ENCODE measurements around the gene GMEB1. TPM values are rescaled to one million over a fixed set of nuclear protein-coding genes. Genes with fewer than 3 reads are reported as not detected.
A peak's percentile ranks its signal among the peaks of the same experiment; 100 is the strongest.
"Not testable (repeated sequence)": the region's sequence is repeated elsewhere in the genome, so short reads cannot be mapped to it uniquely, and the experiment has no call there.

The GMEB1 gene
- total and polyA plus RNA-seq, 4 donors: 4.3 to 11.6 (median 8.6) TPM

GRCh38 chr1:28740118-28740517, 71.5 kb downstream of the GMEB1 start:
- Histone ChIP-seq H3K36me3 (ENCODE audit: control insufficient read depth in 4 of 4, insufficient read depth in 4 of 4, low read length in 4 of 4) (peaks cover 18 to 52% (median 30%) of the 10 kb centered on the region in 4 donors), H3K27me3 (ENCODE audit: control insufficient read depth in 3 of 3, insufficient read depth in 3 of 3, low read length in 2 of 3) (no peaks in the 10 kb centered on the region), H3K27ac (ENCODE audit: low read depth in 1 of 2, low read length in 1 of 2) (no peak overlapping the region), H3K4me3 (no peak overlapping the region), H3K9ac (ENCODE audit: insufficient read depth in 1 of 2, low read length in 2 of 2) (no peak overlapping the region), H3K4me1 (ENCODE audit: control insufficient read depth in 5 of 5, insufficient read depth in 5 of 5, low read length in 5 of 5) (peaks cover 3 to 29% (median 11%) of the 10 kb centered on the region in 5 donors), H3K9me3 (ENCODE audit: control insufficient read depth in 4 of 4, insufficient read depth in 3 of 4, low read length in 3 of 4) (no peaks in the 10 kb centered on the region)
- ATAC-seq (ENCODE audit: insufficient read depth, low FRiP score) (no peak), DNase-seq (peak in 2 of 3 donors; percentile 20 to 33)
- no peak for TF ChIP-seq CTCF (IDR thresholded peaks at IDR 0.05; ENCODE audit: control extremely low read depth, extremely low read depth)

GRCh38 chr1:28744184-28744583, 75.6 kb downstream of the GMEB1 start:
- peaks cover 18 to 53% (median 31%) of the 10 kb centered on the region in 4 donors for H3K36me3 ChIP-seq (ENCODE audit: control insufficient read depth in 4 of 4, insufficient read depth in 4 of 4, low read length in 4 of 4)
- 47 to 56% methylated on average over 4 of the region's 4 CpGs for WGBS, 2 donors

GRCh38 chr1:28745653-28746173, 77.1 kb downstream of the GMEB1 start:
- H3K27me3 ChIP-seq (ENCODE audit: control insufficient read depth in 3 of 3, insufficient read depth in 3 of 3, low read length in 2 of 3): no peaks in the 10 kb centered on the region
- no peak overlapping the region for H3K4me3 ChIP-seq
- H3K27ac ChIP-seq (ENCODE audit: low read depth in 1 of 2, low read length in 1 of 2): no peak overlapping the region
- WGBS, 2 donors: 96 to 98% methylated on average over 6 of the region's 6 CpGs
- no peaks in the 10 kb centered on the region for H3K9me3 ChIP-seq (ENCODE audit: control insufficient read depth in 4 of 4, insufficient read depth in 3 of 4, low read length in 3 of 4)
- H3K9ac ChIP-seq (ENCODE audit: insufficient read depth in 1 of 2, low read length in 2 of 2): no peak overlapping the region
- TF ChIP-seq CTCF (IDR thresholded peaks at IDR 0.05; ENCODE audit: control extremely low read depth, extremely low read depth): no peak
- no peak for DNase-seq
- H3K4me1 ChIP-seq (ENCODE audit: control insufficient read depth in 5 of 5, insufficient read depth in 5 of 5, low read length in 5 of 5): peaks cover 2 to 17% (median 10%) of the 10 kb centered on the region in 5 donors
- no peak for ATAC-seq (ENCODE audit: insufficient read depth, low FRiP score)
- peaks cover 17 to 42% (median 29%) of the 10 kb centered on the region in 4 donors for H3K36me3 ChIP-seq (ENCODE audit: control insufficient read depth in 4 of 4, insufficient read depth in 4 of 4, low read length in 4 of 4)

More at GRCh38 chr1:28744184-28744583, 75.6 kb downstream of the GMEB1 start:
- Histone ChIP-seq H3K9me3 (ENCODE audit: control insufficient read depth in 4 of 4, insufficient read depth in 3 of 4, low read length in 3 of 4) (no peaks in the 10 kb centered on the region), H3K27me3 (ENCODE audit: control insufficient read depth in 3 of 3, insufficient read depth in 3 of 3, low read length in 2 of 3) (no peaks in the 10 kb centered on the region), H3K9ac (ENCODE audit: insufficient read depth in 1 of 2, low read length in 2 of 2) (no peak overlapping the region), H3K27ac (ENCODE audit: low read depth in 1 of 2, low read length in 1 of 2) (no peak overlapping the region), H3K4me1 (ENCODE audit: control insufficient read depth in 5 of 5, insufficient read depth in 5 of 5, low read length in 5 of 5) (peaks cover 6 to 16% (median 12%) of the 10 kb centered on the region in 5 donors), H3K4me3 (no peak overlapping the region)
- TF ChIP-seq CTCF (IDR thresholded peaks at IDR 0.05; ENCODE audit: control extremely low read depth, extremely low read depth): no peak
- DNase-seq: no peak
- no peak for ATAC-seq (ENCODE audit: insufficient read depth, low FRiP score)

- H3K4me3 ChIP-seq: no peak overlapping the region
- H3K36me3 ChIP-seq (ENCODE audit: control insufficient read depth in 4 of 4, insufficient read depth in 4 of 4, low read length in 4 of 4): peaks cover 0 to 9% (median 7%) of the 10 kb centered on the region in 4 donors
- ATAC-seq (ENCODE audit: insufficient read depth, low FRiP score) (no peak), DNase-seq (no peak)
- 79 to 86% methylated on average over 5 of the region's 5 CpGs for WGBS, 2 donors
- H3K27ac ChIP-seq (ENCODE audit: low read depth in 1 of 2, low read length in 1 of 2): no peak overlapping the region
- H3K4me1 ChIP-seq (ENCODE audit: control insufficient read depth in 5 of 5, insufficient read depth in 5 of 5, low read length in 5 of 5): peaks cover 6 to 38% (median 15%) of the 10 kb centered on the region in 5 donors
- H3K9me3 ChIP-seq (ENCODE audit: control insufficient read depth in 4 of 4, insufficient read depth in 3 of 4, low read length in 3 of 4): no peaks in the 10 kb centered on the region
- H3K27me3 ChIP-seq (ENCODE audit: control insufficient read depth in 3 of 3, insufficient read depth in 3 of 3, low read length in 2 of 3): no peaks in the 10 kb centered on the region
- no peak for TF ChIP-seq CTCF (IDR thresholded peaks at IDR 0.05; ENCODE audit: control extremely low read depth, extremely low read depth)
- no peak overlapping the region for H3K9ac ChIP-seq (ENCODE audit: insufficient read depth in 1 of 2, low read length in 2 of 2)
Observed at GRCh38 chr1:28750330-28750729, 81.7 kb downstream of the GMEB1 start.

- ATAC-seq (ENCODE audit: insufficient read depth, low FRiP score); H3K4me3 ChIP-seq; H3K36me3 ChIP-seq (ENCODE audit: control insufficient read depth in 4 of 4, insufficient read depth in 4 of 4, low read length in 4 of 4); H3K9ac ChIP-seq (ENCODE audit: insufficient read depth in 1 of 2, low read length in 2 of 2); H3K9me3 ChIP-seq (ENCODE audit: control insufficient read depth in 4 of 4, insufficient read depth in 3 of 4, low read length in 3 of 4); DNase-seq; H3K27ac ChIP-seq (ENCODE audit: low read depth in 1 of 2, low read length in 1 of 2); H3K27me3 ChIP-seq (ENCODE audit: control insufficient read depth in 3 of 3, insufficient read depth in 3 of 3, low read length in 2 of 3): not testable (repeated sequence)
- H3K4me1 ChIP-seq (ENCODE audit: control insufficient read depth in 5 of 5, insufficient read depth in 5 of 5, low read length in 5 of 5): peaks cover 6 to 38% (median 14%) of the 10 kb centered on the region in 5 donors
- WGBS, 2 donors: 78 to 82% methylated on average over 8 of the region's 8 CpGs
Observed at GRCh38 chr1:28750771-28751294, 82.2 kb downstream of the GMEB1 start.
